ENCODE data around the gene SPACA4. TPM values are rescaled to one million over a fixed set of nuclear protein-coding genes. Genes with fewer than 3 reads are reported as not detected.

The SPACA4 gene
- total and polyA plus RNA-seq, 9 of the 15 experiments (the other 6 are each of a cell fraction or from before 2014, with no cell fraction given), result not detected

DNA sequence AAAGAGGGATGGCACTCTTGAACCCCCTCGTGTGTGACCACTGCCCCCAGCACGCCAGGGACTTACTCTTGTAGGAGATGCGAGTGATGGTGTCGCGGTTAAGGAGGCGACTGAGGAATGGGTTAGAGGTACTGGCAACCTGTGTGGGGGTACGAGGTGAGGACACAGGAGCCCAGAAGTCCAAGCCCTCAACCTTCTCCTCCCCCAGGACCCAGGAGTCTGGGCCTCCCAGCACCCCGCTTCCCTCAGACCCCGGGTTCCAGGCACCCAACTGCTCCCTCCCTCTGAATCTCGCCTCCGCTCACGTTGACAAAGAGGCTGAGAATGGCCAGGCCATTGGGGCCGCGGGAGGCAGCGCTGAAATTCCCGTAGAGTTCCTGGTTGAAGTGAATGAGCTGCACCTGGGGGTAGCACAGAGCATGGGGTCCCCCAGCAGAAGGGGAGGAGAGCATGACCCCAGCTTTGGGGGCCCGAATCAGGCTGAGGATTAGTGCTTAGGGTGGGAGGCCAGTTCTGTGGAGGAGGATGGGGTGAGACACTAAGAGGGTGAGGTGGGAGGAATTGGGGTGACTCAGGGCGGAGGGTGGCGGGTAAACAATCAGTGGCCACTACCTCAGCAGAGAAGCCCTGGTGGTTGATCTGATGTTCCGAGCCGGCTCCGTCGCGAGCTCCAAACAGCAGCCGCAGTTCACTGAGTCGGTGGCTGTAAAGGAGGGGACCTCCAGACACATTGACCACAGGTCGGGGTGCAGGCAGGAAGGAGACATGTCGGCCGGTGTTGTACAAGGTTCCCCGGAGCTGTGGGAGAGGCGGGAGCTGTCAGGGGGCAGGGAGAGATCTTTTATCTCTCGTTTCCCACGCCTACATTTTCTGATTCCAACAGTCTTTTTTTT is 33.2 kb downstream of the SPACA4 start (continued):
- TF ChIP-seq, protein P1, sequence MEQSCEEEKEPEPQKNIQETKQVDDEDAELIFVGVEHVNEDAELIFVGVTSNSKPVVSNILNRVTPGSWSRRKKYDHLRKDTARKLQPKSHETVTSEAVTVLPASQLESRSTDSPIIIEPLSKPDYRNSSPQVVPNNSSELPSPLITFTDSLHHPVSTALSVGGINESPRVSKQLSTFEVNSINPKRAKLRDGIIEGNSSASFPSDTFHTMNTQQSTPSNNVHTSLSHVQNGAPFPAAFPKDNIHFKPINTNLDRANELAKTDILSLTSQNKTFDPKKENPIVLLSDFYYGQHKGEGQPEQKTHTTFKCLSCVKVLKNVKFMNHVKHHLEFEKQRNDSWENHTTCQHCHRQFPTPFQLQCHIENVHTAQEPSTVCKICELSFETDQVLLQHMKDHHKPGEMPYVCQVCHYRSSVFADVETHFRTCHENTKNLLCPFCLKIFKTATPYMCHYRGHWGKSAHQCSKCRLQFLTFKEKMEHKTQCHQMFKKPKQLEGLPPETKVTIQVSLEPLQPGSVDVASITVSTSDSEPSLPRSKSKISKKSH (CRISPR knock-in tag; IDR thresholded peaks at IDR 0.05), result no peak
- TF ChIP-seq YY1 (IDR thresholded peaks at IDR 0.05; ENCODE audit: borderline replicate concordance in 1 of 3, control insufficient read depth in 1 of 3, extremely low read depth in 1 of 3, insufficient read depth in 3 of 3, insufficient read length in 1 of 3, insufficient replicate concordance in 2 of 3, low read depth in 1 of 3, low read length in 2 of 3), result peak in 1 of 3 experiments; percentile 42
- peak; percentile 55 for TF ChIP-seq ZFX (CRISPR knock-in tag; IDR thresholded peaks at IDR 0.05)
- TF ChIP-seq U2AF2 (optimal IDR thresholded peaks at IDR 0.05; ENCODE audit: low read depth, low read length), result no peak
- no peak for TF ChIP-seq ZNF12 (CRISPR knock-in tag; IDR thresholded peaks at IDR 0.05)
- TF ChIP-seq LCOR (CRISPR knock-in tag; IDR thresholded peaks at IDR 0.05), result peak; percentile 56; the same call in 1 of the 2 replicates
- TF ChIP-seq TAF7 (tag; IDR thresholded peaks at IDR 0.05), result no peak
- TF ChIP-seq, protein P2, sequence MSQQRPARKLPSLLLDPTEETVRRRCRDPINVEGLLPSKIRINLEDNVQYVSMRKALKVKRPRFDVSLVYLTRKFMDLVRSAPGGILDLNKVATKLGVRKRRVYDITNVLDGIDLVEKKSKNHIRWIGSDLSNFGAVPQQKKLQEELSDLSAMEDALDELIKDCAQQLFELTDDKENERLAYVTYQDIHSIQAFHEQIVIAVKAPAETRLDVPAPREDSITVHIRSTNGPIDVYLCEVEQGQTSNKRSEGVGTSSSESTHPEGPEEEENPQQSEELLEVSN (IDR thresholded peaks at IDR 0.05; ENCODE audit: borderline replicate concordance in 1 of 2, extremely low read depth in 1 of 2, insufficient read depth in 1 of 2, insufficient read length in 1 of 2, low read depth in 1 of 2, low read length in 1 of 2, poor library complexity in 1 of 2, severe bottlenecking in 1 of 2), result peak; percentile 10 to 12
- peak; percentile 28 for TF ChIP-seq SP1 (CRISPR knock-in tag; IDR thresholded peaks at IDR 0.05)
- TF ChIP-seq, protein P3, sequence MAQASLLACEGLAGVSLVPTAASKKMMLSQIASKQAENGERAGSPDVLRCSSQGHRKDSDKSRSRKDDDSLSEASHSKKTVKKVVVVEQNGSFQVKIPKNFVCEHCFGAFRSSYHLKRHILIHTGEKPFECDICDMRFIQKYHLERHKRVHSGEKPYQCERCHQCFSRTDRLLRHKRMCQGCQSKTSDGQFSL (CRISPR knock-in tag; IDR thresholded peaks at IDR 0.05), result peak; percentile 17; the same call in 1 of the 2 replicates
- TF ChIP-seq, protein P3 (tag; IDR thresholded peaks at IDR 0.05), result no peak
- TF ChIP-seq ZNF766 (CRISPR knock-in tag; conservative IDR thresholded peaks at IDR 0.05), result no peak
- peak; percentile 30; the same call in 1 of the 2 replicates for TF ChIP-seq ZNF263 (CRISPR knock-in tag; IDR thresholded peaks at IDR 0.05; ENCODE audit: borderline replicate concordance)
- TF ChIP-seq, protein P4, sequence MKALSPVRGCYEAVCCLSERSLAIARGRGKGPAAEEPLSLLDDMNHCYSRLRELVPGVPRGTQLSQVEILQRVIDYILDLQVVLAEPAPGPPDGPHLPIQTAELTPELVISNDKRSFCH (CRISPR knock-in tag; IDR thresholded peaks at IDR 0.05), result no peak
- TF ChIP-seq, protein P4 (tag; IDR thresholded peaks at IDR 0.05), result no peak
- TF ChIP-seq, protein P5, sequence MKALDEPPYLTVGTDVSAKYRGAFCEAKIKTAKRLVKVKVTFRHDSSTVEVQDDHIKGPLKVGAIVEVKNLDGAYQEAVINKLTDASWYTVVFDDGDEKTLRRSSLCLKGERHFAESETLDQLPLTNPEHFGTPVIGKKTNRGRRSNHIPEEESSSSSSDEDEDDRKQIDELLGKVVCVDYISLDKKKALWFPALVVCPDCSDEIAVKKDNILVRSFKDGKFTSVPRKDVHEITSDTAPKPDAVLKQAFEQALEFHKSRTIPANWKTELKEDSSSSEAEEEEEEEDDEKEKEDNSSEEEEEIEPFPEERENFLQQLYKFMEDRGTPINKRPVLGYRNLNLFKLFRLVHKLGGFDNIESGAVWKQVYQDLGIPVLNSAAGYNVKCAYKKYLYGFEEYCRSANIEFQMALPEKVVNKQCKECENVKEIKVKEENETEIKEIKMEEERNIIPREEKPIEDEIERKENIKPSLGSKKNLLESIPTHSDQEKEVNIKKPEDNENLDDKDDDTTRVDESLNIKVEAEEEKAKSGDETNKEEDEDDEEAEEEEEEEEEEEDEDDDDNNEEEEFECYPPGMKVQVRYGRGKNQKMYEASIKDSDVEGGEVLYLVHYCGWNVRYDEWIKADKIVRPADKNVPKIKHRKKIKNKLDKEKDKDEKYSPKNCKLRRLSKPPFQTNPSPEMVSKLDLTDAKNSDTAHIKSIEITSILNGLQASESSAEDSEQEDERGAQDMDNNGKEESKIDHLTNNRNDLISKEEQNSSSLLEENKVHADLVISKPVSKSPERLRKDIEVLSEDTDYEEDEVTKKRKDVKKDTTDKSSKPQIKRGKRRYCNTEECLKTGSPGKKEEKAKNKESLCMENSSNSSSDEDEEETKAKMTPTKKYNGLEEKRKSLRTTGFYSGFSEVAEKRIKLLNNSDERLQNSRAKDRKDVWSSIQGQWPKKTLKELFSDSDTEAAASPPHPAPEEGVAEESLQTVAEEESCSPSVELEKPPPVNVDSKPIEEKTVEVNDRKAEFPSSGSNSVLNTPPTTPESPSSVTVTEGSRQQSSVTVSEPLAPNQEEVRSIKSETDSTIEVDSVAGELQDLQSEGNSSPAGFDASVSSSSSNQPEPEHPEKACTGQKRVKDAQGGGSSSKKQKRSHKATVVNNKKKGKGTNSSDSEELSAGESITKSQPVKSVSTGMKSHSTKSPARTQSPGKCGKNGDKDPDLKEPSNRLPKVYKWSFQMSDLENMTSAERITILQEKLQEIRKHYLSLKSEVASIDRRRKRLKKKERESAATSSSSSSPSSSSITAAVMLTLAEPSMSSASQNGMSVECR (CRISPR knock-in tag; IDR thresholded peaks at IDR 0.05), result no peak
